HG03066 (cell line): Measurements from ENCODE around the gene KIAA1755.

ENCODE experiments used
- ATAC-seq: cut with Tn5 transposase; IDR thresholded peaks from one replicate; pipeline ENCODE4 v1.9.1; 2021; ENCODE audit warnings: low read depth; ENCODE audit not compliant: unreplicated experiment

The KIAA1755 gene

DNA sequence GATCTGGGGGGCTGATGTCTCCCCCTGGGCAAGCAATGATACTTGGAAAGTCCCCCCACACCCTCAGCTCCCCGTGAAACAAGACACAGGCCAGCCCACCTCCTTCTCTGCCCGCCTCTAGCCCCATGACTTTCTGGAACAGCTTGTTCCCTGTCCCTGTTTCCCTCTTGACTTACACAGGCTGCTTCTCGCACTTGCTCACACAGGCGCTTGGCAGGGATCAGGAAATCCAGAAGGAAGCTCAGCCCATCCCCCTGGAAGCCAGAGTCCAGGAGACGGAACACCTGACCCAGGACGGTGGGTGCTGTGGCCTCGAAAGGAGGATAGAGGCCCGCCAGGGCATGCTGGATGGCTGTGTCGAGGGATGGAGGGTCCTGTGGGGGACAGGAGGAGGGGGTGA is 14.8 kb downstream of the KIAA1755 start:
- ATAC-seq: no peak

DNA sequence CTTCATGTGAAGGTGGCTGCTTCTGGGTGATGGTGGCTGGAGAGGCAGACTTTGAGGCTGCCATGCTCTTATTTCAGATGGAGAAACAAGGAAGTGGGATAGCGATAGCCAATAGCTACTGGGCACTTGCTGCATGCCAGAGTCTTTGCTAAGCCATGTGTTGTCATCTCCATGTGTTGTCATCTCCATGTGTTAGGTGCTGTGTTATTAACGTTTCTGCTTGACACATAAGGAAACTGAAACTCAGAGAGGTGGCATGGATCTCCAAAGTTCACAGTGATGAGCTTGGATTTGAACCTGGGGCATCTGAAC is 16.9 kb downstream of the KIAA1755 start:
- ATAC-seq: no peak

DNA sequence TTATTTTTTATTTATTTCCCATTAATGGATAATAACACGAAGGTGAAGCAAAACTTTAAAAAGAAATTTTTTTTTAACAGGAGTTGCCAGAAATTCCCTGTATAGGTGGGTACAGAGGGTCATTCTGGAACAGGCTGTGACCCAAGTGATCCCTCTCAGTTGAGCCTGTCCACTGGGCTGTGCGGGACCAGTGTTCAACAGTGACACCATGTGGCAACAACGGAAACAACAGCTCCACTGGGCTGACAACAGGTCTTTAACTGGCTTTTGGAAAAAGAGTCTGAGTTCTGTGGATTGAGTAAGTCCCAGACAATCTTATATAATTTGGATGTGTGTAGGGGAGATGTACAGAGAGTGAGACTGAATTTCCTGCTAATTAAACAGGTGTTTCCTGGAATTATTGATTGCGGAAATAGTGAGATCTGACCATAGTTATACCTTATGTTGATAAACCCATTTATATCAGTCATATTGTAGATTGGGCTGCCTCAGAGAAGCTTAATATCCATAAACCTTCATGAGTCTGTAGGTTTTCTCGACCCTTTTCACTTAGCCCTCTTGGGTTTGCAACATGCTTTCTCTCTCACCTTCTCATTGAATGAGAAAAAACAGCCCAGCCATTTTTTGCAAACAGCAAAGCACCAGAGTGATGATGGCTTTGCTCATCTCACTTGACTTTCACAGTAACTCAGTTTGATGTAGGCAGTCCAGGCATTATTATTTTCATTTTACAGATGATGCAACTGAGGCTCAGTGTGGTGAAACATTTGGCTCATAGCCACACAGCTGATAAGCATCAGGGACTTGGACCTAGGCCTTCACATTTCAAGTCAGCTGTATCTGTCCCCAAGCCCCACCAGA is 17.5 kb downstream of the KIAA1755 start:
- ATAC-seq: no peak

DNA sequence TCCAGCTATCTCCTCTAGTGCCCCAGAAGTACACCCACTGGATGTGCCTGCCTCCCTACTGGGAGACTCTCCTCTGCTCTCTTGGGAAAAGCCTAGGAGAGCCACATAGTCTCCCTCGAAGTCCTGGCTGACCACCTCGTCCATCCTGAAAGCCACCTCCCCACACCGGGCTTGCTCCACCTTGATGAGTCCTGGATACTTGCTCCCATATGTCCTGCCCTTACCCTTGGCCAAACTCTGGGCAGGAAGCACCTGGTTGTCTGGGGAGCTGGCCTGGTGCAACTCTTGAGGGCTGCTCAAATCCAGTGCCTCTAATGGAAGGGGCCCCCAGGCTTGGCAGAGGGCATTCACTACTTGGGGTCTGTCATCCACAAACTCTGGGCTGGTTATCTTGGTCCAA is 19.3 kb downstream of the KIAA1755 start:
- no peak for ATAC-seq

DNA sequence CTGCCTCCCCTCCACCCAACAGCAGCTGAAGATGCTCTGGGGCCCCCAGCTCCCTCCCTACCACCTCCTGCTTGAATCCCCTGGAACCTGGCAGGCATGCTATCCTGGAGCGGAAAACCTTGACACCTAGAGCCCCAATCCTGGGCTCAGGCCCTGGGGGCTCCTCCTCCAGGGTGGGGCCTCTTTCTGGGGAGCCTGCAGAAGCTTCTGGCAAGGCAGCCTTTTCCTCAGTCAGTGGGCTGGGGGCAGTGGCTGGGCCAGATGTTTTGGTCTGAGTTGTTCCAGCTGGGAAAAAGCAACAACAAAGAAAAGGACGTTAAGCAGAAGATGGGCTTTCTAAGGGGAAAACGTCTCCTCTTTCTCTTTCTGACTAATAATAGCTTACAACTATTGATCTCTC is 21.1 kb downstream of the KIAA1755 start:
- ATAC-seq: no peak

DNA sequence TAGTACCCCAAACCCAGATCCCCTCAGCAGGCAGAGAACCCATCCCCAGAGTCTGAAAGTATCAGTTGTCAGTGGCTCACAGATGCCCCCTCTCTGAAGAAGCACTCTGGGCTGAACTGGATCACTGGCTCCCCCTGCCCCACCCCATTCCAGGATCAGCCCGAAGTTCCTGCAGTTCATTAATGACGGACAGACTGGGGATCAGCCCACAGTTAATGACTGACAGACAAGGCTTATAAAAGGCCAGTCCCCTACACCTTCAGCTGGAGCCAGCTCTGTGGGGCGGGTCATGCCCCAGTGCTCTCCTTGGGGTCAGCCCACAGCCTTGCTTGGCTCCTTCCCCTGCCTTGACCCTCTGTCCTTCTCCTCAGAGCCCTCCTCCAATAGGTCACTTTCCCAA is 21.7 kb downstream of the KIAA1755 start:
- ATAC-seq: no peak

DNA sequence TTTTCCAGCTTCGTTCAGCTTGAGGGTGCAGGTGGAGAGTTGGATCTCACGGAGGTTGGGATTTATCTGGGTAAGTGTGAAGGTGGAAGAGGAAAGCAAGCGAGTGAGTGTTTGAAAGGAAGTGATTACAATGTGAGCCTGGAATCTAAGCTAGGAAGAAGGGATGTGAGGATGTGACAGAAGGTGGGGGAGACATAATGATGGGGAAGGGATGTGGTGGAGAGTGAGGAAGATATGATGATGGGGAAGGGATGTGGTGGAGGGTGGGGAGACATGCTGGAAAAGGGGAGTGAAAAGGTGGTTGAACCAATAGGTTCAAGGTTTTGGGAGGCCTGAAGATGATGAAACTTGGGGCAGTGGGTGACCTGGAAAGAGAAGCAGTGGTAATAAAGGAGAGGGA is 23.2 kb downstream of the KIAA1755 start:
- ATAC-seq: no peak

DNA sequence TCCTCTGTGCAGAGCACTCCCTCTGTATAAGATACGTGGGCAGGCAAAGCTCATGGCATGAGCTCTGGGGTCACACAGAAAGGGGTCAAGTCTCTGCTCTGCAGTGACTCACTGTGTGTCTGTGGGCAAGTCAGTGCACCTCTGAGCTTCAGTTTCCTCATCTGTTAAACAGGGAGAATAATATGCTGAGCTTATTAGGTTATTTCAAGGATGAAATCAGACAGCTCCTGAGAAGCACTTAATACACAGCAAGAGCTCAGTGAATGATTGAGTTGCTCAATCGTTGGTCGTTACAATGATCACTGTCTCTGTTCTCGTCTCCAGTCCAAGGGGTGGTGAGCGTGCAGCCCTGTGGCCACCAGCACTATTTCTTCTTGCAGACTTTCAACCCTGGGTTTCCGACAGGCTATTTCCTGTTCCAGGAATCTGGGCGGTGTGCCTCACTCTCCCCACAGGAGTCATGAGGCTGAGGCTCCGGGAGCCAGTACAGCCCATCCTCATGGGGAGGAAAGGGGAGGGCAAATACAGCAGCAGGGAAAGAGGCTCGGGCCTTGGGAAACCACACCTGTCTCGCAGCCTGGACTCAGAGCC is 28.9 kb downstream of the KIAA1755 start:
- ATAC-seq: no peak

DNA sequence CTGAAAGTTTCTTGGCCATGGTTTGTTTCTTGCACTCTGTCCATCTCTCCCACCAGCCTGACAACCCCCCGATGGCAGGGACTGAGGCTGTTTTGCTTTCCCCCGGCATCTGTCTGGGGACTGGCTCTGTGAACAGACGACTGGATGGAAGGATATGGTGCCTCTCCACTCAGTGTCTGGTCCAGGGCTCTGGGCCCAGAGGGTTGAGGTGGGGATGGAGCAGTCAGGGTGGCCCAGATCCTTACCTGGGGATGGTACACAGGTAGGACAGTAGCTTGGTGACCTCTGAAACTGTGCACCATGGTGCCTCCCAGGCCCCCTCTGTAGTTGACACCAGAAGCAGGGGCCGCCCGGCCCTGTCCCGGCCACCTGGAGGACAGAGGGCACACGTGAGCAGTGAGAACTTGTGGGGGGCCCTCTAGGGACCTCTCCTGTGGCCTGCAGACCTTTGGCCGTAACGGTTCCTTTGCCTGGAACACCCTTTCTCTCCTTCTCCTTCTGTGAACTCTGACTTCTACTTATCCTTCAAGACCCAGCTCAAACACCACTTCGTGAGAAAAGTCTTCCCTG is 29.5 kb downstream of the KIAA1755 start:
- no peak for ATAC-seq

DNA sequence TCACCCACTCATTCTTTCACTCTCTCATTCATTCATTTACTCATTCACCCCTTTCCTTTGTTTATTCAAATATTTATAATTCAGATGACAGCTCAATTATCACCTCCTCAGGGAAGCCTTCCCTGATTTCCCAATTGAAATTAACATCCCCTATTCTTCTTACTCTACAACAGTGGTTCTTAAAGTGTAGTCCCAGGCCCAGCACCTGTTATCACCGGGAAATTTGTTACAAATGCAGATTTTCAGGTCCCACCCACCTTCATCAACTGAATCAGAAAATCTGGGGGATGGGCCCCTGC is 30.3 kb downstream of the KIAA1755 start:
- no peak for ATAC-seq

DNA sequence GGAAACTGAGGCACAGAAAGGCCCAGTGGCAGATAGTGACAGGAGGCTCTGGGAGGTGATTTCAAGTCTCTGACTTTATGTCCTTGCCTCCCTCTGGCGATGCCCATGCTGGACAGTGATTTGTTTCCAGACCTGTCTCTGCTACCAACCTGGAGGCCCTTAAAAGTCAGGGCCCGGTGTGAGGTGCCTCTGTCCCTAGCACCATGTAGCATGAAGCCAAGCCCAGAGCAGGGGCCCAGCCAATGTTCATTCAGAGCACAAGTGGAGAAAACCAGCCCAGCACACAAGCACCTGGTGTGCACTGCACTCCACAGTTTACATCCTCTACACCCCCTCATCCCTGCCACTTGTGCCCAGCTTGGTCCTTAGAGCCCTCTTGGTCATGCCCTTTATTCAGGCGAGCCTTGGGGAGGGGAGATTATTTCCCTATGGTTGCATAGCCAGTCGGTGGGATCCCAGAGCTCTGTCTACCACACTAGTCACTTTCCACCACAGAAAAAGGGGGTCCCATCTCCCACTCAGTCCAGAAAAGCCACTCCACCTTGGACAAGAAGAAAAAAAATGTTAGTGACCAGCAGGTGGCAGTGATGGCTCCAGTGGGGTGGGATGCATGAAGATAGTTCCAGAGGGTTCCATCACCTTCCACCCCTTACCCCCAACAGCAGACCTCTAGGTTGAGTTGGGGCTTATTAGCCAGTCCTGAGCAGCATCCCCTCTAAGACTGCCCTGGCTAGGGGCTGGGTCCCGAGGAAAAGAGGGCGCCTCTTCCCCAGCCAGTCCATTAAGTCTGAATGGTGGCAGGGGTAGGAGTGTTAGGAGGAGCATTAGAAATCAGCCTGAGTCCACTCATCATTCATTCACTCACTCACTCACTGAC is 30.9 kb downstream of the KIAA1755 start:
- ATAC-seq: no peak

DNA sequence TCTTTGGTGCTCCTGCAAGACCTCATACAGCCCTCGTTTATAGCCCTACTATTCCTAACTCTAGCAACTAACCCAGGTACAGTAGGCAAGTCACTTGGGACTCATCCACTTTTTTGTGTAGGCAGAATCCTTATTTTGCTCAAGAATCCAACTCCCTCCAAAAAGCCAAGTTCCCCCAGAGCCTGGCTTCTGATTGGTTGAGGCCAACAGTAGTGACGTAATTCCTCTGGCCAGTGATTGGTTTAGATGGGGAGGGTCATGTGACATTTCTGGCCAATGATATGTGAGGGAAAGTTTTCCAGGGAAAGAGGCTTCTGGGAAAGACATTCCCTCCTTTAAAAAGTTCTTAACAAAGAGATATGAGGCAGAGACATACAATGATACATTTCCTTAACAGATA is 32.1 kb downstream of the KIAA1755 start:
- no peak for ATAC-seq

DNA sequence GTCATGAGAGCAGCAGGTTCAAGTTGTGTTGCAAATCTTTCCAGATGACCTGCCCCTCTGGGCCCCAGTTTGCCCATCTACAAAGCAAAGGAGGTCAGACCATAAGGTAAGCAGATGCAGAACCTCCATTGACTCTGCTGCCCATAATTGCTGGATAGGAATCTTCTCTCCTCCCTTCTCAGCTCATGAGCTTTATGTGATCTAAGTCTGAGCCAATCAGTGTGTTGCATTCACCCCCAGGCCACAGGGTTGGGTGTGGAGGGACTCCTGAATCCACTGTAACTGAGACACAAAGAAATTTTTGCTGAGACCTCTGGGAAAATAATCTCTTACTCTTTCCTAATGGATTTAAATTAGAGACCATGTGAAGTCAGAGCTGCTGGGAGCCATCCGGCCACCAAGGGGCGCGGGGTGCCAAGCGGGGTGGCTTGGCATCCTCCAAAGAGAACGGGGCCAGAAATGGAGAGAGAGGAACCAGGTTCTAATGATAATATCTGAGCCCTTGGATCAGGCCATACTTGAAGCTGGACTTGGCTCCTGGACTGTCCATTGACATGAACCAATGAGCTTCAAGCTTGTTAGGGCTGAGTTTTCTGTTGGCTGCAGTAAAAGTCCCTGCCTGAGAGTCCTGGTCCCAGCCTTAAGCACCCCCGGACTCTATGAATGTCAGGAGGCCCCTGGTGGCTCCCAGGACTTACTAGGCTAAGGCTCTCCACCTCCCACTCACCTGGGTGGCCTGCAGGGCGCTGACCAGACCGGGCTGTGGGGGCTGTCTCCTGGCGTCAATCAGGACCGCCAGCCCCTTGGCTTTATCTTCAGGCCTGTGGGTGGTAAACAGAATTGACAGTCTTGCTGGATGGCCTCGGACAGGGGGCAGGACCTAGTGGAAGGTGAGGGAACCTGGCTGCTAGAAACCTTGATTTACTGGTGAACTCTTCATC is 32.8 kb downstream of the KIAA1755 start:
- no peak for ATAC-seq

DNA sequence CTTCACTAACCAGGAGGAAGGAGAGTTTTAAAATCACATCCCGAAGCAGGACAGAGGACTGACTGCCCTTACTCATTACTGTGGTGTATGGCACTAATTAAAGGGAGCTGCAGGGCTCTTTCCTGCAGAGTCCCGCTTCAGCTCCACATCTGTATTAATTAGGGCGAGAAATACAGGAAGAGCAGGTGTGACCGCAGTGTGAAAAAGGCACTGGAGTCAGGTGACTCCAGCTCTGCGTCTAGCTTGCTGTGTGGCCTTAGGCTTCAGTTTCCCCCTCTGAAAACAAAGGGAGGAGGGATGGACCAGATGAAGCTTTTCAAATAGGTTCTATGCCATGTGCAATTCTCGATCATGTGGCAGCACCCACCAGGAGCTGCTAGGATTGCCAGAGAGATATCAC is 34.0 kb downstream of the KIAA1755 start:
- no peak for ATAC-seq

DNA sequence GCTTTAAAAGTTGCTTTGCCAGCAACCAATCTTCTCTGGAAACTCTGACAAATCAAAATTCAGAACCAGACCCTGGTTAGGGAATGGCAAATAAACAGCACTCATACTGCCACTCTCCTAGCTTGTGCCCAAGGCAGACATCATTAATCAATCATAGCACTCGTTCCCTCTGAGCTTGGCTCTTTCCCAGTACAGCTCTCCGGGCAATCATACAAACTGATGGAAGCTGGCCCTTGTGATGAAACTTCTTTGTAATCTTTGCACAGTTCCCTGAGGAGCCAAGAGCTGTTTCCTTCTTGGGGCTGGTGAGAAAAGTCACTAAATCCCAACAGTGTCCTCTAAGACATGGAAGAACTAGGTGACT is 34.7 kb downstream of the KIAA1755 start:
- no peak for ATAC-seq

DNA sequence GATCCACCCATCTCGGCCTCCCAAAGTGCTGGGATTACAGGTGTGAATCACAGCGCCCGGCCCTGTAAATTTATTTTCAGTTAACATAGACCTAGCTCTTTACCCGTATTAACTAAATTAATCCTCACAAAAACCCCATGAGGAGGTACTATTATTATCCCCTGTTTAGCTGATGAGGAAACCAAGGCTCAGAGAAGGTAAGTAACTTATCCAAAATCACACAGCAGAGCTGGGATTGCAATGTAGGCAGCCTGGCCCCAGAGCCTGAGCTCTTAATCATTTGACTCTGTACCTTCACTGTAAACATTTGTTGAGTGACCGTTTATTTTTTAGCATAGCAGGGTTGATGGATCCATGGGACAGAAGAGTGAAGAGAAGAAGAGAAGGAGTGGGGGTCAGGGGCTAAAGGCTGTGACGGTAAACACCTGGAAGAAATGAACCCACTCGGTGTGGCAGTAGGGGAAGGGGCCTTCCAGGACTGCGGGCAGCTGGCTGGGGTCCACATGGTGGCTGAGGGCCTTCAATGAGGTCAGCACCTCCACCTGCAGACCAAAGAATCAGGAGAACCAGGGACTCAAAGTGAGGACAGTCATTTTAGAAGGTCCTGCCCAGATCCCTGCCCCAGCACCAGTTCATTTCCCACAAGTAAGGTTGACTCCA is 35.2 kb downstream of the KIAA1755 start:
- no peak for ATAC-seq

DNA sequence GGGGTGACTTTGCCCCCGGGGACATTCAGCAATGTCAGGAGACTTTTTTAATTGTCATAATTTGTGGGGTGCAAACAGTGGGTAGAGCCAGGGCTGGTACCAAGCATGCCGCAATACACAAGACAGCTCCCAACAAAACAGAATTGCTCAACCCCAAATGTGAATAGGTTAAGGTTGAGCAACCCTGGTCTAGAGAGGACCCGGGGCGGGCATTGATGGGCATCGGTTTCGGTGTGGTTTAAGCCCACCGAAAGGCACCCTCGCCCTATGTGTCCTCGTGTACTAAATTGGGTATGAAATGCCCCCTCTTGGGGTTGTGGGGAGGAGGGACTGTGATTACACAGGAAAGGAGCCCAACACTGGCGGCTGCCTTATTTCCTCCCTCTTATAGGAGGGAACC is 36.0 kb downstream of the KIAA1755 start:
- no peak for ATAC-seq

DNA sequence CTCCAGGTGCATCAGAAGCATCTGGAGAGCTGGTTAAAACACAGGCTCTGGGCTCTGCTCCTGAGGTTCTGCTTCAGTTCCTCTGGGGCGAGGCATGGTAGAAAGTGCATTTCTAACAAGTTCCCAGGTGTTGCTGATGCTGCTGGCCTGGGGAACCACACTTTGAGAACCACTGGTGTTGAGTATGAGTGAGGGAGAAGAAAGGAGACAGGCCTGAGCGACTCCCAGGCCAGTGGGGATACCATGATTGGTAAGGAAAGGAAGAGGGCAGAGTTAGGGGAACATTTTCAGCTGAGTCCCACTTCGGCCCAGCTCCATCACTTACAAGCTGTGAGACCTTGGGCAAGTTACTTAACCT is 36.8 kb downstream of the KIAA1755 start:
- no peak for ATAC-seq

DNA sequence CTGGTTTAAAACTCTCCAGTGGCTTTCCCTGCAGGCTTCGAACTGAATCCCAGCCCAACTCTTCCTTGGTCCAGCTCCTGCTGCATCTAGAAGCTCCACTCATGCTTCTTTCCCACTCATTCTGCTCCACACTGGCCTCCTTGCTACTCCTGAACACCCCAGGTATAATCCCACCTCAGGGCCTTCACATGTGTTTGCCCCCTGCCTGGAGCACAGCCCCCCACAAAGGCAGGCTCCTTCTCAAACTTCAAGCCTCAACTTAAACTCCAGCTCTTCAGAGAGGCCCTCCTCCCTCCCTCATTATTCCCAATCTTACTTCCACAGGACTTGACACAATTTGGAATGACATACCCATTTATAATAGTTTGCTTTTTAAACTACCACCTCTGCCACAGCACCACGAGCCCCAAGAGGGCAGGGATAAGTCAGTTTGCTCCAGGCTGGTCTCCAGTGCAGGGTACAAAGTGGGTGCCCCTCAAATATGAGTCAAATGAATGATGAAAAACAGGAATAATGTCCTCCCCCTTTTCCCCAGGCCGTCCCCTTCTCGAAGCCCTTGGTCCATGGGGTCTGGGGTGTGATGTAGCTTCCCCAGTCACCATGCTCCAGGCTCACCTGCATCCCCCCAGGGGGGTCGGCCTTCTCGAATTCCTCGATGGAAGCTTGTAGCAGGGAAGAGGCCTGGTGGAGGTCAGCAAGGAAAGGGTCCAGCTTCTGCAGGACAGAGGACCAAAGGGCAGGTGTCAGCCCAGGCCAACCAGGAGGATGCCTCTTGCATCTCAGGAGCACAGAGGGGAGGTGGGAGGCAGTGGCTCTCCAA is 37.4 kb downstream of the KIAA1755 start:
- no peak for ATAC-seq
